ENCODE results near the gene PDLIM7. TPM values are rescaled to one million over a fixed set of nuclear protein-coding genes. Genes with fewer than 3 reads are reported as not detected.

The PDLIM7 gene
- total and polyA plus RNA-seq, 2 of the 8 experiments (the other 6 are each of a cell fraction or from before 2014, with no cell fraction given): 67.3 to 94.2 TPM

DNA sequence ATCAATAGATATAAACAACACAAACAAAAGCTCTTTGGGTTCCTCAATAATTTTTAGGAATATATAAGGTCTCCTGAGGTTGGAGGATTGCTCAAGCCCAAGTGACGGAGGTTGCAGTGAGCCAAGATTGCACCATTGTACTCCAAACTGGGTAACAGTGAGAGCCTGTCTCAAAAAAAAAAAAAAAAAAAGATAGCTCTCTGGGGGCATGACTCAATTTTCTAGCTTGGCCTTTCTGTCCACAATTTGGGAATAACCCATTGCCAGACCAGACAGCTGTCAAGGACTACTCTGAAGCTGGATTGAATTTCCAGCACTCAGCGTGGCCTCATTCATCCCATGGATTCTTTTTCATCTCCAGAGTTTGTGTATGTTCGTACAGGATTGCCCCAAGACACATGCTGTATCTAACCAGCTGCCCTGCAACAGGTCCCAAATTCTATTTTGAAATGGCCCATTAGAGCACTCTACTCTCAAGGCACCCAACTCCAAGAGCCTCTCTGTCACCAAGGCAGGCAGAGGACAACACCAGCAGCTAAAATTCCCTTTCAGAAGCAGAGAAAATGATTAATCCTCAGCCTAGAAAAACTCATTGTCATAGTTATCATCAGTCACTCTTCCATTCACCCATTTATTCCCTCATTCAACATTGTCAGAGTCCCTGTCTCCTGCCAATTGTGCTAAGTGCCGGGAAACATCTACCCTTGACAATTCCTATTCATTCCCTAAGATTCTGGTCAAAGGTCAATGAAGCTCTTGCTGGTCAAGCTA is 48.3 kb upstream of the PDLIM7 start:
- no peaks in the 10 kb centered on the region for H3K9me3 ChIP-seq (ENCODE audit: insufficient read depth in 2 of 2, low read depth in 1 of 2, low read length in 1 of 2)
- no peak overlapping the region for H2AFZ ChIP-seq (ENCODE audit: low read length)
- H4K91ac ChIP-seq (replicated peaks; ENCODE audit: insufficient read length, low read length): no peak overlapping the region
- POLR2A ChIA-PET (ENCODE audit: partially characterized antibody): interaction anchor here (0.7 to 3.4 kb wide), 6 partner anchors 8 to 66 kb away, joined by 3 to 11 read pairs (median 4); partner anchors contain the start of gene DDX41
- H3K56ac ChIP-seq (replicated peaks; ENCODE audit: insufficient read length, low read depth, low read length): no peak overlapping the region
- H3K4me2 ChIP-seq (ENCODE audit: insufficient read depth in 1 of 2, low read depth in 2 of 2, low read length in 2 of 2): no peak overlapping the region
- H3K27me3 ChIP-seq (replicated peaks in 1 of 4; ENCODE audit: control insufficient read depth in 3 of 4, extremely low read depth in 1 of 4, insufficient read depth in 3 of 4, low read length in 3 of 4): no peaks in the 10 kb centered on the region
- TF ChIP-seq CEBPB (IDR thresholded peaks at IDR 0.05; ENCODE audit: low read depth, low read length): peak; percentile 53; the same call in 1 of the 2 replicates
- no peak for TF ChIP-seq POLR2AphosphoS5 (IDR thresholded peaks at IDR 0.05; ENCODE audit: low read depth, low read length)
- no peak overlapping the region for H2BK12ac ChIP-seq (ENCODE audit: low read depth, low read length)
- H3K4me1 ChIP-seq (replicated peaks in 1 of 4; ENCODE audit: control insufficient read depth in 3 of 4, insufficient read depth in 4 of 4, low read length in 3 of 4): no peaks in the 10 kb centered on the region
- H3K79me1 ChIP-seq (ENCODE audit: low read depth, low read length): peaks cover 11% of the 10 kb centered on the region
- no peak overlapping the region for H3K4me3 ChIP-seq (ENCODE audit: extremely low read depth in 1 of 4, insufficient read depth in 2 of 4, low read depth in 3 of 4, low read length in 4 of 4)
- no peak overlapping the region for H2AK5ac ChIP-seq (ENCODE audit: low read depth, low read length)
- peaks cover 9 to 27% of the 10 kb centered on the region in 2 experiments for H4K20me1 ChIP-seq (replicated peaks in 1 of 2; ENCODE audit: control insufficient read depth in 1 of 2, insufficient read depth in 2 of 2, low read length in 2 of 2)
- H3K23ac ChIP-seq (ENCODE audit: insufficient read length): no peak overlapping the region
- H3K27ac ChIP-seq (ENCODE audit: low read depth, low read length): no peak overlapping the region
- no peak overlapping the region for H3K9ac ChIP-seq (replicated peaks in 1 of 4; ENCODE audit: extremely low read depth in 1 of 4, low read depth in 3 of 4, low read length in 3 of 4)
- 94% methylated on average over 4 of the region's 4 CpGs; no CpG with 5 or more reads in 1 of the 2 experiments for WGBS, 2 experiments (ENCODE audit: extremely low coverage in 1 of 2, insufficient coverage in 1 of 2, insufficient read length in 1 of 2, insufficient replicate concordance in 2 of 2, low coverage in 1 of 2, low lambda C conversion rate in 2 of 2, missing lambda C conversion rate in 1 of 2)
- H2BK5ac ChIP-seq (ENCODE audit: low read depth, low read length): no peak overlapping the region
- CTCF ChIA-PET (ENCODE audit: partially characterized antibody): interaction anchor here (0.6 to 2.4 kb wide), 10 partner anchors 9 to 803 kb away, joined by 3 to 14 read pairs (median 4); no protein-coding TSS in a partner anchor
- H3K23me2 ChIP-seq (ENCODE audit: low read depth, low read length): no peaks in the 10 kb centered on the region
- H3K14ac ChIP-seq (ENCODE audit: insufficient read length): no peak overlapping the region
- no peak overlapping the region for H3K18ac ChIP-seq (ENCODE audit: extremely low read depth, low read length)
- no peak overlapping the region for H2BK20ac ChIP-seq (ENCODE audit: low read length)
- H4K5ac ChIP-seq (ENCODE audit: insufficient read length, low read depth, low read length): no peak overlapping the region
- no peak overlapping the region for H4K8ac ChIP-seq (ENCODE audit: extremely low read depth, insufficient read depth, low read length)
- peaks cover 0 to 13% (median 0%) of the 10 kb centered on the region in 4 experiments; a peak in 2 of 8 replicates for H3K36me3 ChIP-seq (ENCODE audit: control insufficient read depth in 2 of 4, insufficient read depth in 4 of 4, low read length in 3 of 4)
- H2BK120ac ChIP-seq (replicated peaks; ENCODE audit: low read depth, low read length): no peak overlapping the region
- H3K79me2 ChIP-seq (ENCODE audit: control insufficient read depth in 1 of 2, insufficient read depth in 2 of 2, low read length in 2 of 2): peaks cover 0 to 87% of the 10 kb centered on the region in 2 experiments
- FAIRE-seq (no peak), DNase-seq (ENCODE audit: low read depth in 1 of 2, low spot score in 2 of 2) (no peak)
- H3K4ac ChIP-seq (replicated peaks; ENCODE audit: insufficient read length, low read depth, low read length): no peak overlapping the region
- H2BK15ac ChIP-seq (ENCODE audit: low read length): no peak overlapping the region

Measured in H1 (cell line).